Upper lobe of left lung (tissue), 6 donors: ENCODE data around the gene RBBP7. TPM values are rescaled to one million over a fixed set of nuclear protein-coding genes. Genes with fewer than 3 reads are reported as not detected.
"Not testable (repeated sequence)": the region's sequence is repeated elsewhere in the genome, so short reads cannot be mapped to it uniquely, and the experiment has no call there.

Experiments
- ATAC-seq, 2 donors: fragments of 200-7000 bp; cut with Tn5 transposase; one replicate each; pipeline ENCODE4 v1.9.1; 2022; ENCODE audit warnings: mild to moderate bottlenecking in 2 of 2, moderate library complexity in 2 of 2; ENCODE audit not compliant: low FRiP score in 2 of 2
- DNase-seq, 2 donors: peaks; one replicate each; pipeline ENCODE4 v3.0.0-alpha.2; 2019 to 2020
- H3K27ac ChIP-seq, 4 donors: fragments of 200-600 bp; sonication (generic); one replicate each; pipeline ENCODE4 v1.5.1; 2016 to 2019
- H3K27me3 ChIP-seq, 4 donors: fragments of 200-600 bp; sonication (generic); one replicate each; pipeline ENCODE4 v1.5.1; 2017 to 2019
- H3K36me3 ChIP-seq, 4 donors: fragments of 200-600 bp; sonication (generic); one replicate each; pipeline ENCODE4 v1.5.1; 2016 to 2019
- H3K4me1 ChIP-seq, 4 donors: fragments of 200-600 bp; sonication (generic); one replicate each; pipeline ENCODE4 v1.5.1; 2018 to 2019
- H3K4me3 ChIP-seq, 4 donors: fragments of 200-600 bp; sonication (generic); one replicate each; pipeline ENCODE4 v1.5.1; 2017 to 2019; ENCODE audit warnings: mild to moderate bottlenecking in 2 of 4, moderate library complexity in 1 of 4
- H3K9me3 ChIP-seq, 4 donors: fragments of 200-600 bp; sonication (generic); one replicate each; pipeline ENCODE4 v1.5.1; 2018 to 2019
- CTCF ChIP-seq, 6 experiments: fragments of 450-650 bp in 4 of 6; fragments of 200-600 bp in 2 of 6; sonication (generic) in 2 of 6; IDR thresholded peaks; one replicate each; pipeline ENCODE4 v1.5.1; 2016 to 2019; ENCODE audit warnings: antibody characterized with exemption in 6 of 6
- EP300 ChIP-seq, 4 donors: sonication (generic); formaldehyde crosslinking; IDR thresholded peaks; one replicate each; pipeline ENCODE4 v1.5.1; 2017; ENCODE audit warnings: antibody characterized with exemption in 4 of 4, control low read depth in 2 of 4
- POLR2A ChIP-seq, 4 donors: fragments of 450-650 bp; IDR thresholded peaks; one replicate each; pipeline ENCODE4 v1.5.1; 2016 to 2017; ENCODE audit warnings: antibody characterized with exemption in 4 of 4, mild to moderate bottlenecking in 2 of 4
- POLR2AphosphoS5 ChIP-seq, 2 donors: sonication (generic); formaldehyde crosslinking; IDR thresholded peaks; one replicate each; pipeline ENCODE4 v1.5.1; 2017; ENCODE audit warnings: antibody characterized with exemption in 2 of 2
- WGBS, 2 donors: methylation state at CpG; one replicate each; pipeline ENCODE4 v1.1.5; 2017 to 2018; 5-methylcytosine and 5-hydroxymethylcytosine counted together
- total RNA-seq, 6 donors: library from RNA; depleted of rRNA in 4 of 6; stranded (reverse); fragments of >200 nt in 4 of 6; gene quantifications; one replicate each; pipeline versions ENCODE4 v1.1.0 to v1.2.1, GENCODE V29; 2016 to 2021
- donor health status: DM: no; HTN: no; CAD: no; lungs with moderate emphysema.
- donor health status: DM: no; HTN: yes; CAD: no; lungs with severe emphysema.

Gene RBBP7
- total RNA-seq, 6 donors from 2014 or later, result 59.1 to 73.3 (median 63.7) TPM

GRCh38 chrX:16868920-16869319 lies 1.2 kb downstream of the RBBP7 start:
- Histone ChIP-seq H3K36me3 (no peaks in the 10 kb centered on the region), H3K27me3 (peaks cover 0 to 11% (median 0%) of the 10 kb centered on the region in 4 donors), H3K4me1 (peaks cover 8 to 40% (median 17%) of the 10 kb centered on the region in 4 donors), H3K27ac (peak overlapping the region in 3 of 4 donors; percentile 90 to 94 (median 91)), H3K4me3 (peak overlapping the region; percentile 57 to 84 (median 72)), H3K9me3 (no peaks in the 10 kb centered on the region)
- ATAC-seq (no peak), DNase-seq (no peak)
- WGBS, 2 donors, result 7 to 32% methylated on average over 7 of the region's 7 CpGs
- TF ChIP-seq POLR2A (IDR thresholded peaks at IDR 0.05) (no peak), EP300 (IDR thresholded peaks at IDR 0.05) (no peak), CTCF (IDR thresholded peaks at IDR 0.05) (no peak), POLR2AphosphoS5 (IDR thresholded peaks at IDR 0.05) (no peak)

- Histone ChIP-seq H3K4me3 (no peak overlapping the region), H3K36me3 (no peaks in the 10 kb centered on the region), H3K9me3 (no peaks in the 10 kb centered on the region), H3K27me3 (peaks cover 0 to 11% (median 0%) of the 10 kb centered on the region in 4 donors), H3K4me1 (peaks cover 8 to 40% (median 17%) of the 10 kb centered on the region in 4 donors), H3K27ac (no peak overlapping the region)
- DNase-seq (no peak), ATAC-seq (no peak)
- 91 to 92% methylated on average over 6 of the region's 6 CpGs for WGBS, 2 donors
- no peak for TF ChIP-seq POLR2A (IDR thresholded peaks at IDR 0.05)
- TF ChIP-seq CTCF (IDR thresholded peaks at IDR 0.05), result no peak
- no peak for TF ChIP-seq POLR2AphosphoS5 (IDR thresholded peaks at IDR 0.05)
- no peak for TF ChIP-seq EP300 (IDR thresholded peaks at IDR 0.05)
Measured at GRCh38 chrX:16867947-16868346, 2.2 kb downstream of the RBBP7 start.

GRCh38 chrX:16862829-16863228 lies 7.3 kb downstream of the RBBP7 start:
- DNase-seq, result no peak
- Histone ChIP-seq H3K4me3 (no peak overlapping the region), H3K9me3 (no peaks in the 10 kb centered on the region), H3K27ac (no peak overlapping the region), H3K4me1 (peaks cover under 1 to 7% (median 2%) of the 10 kb centered on the region in 4 donors), H3K27me3 (no peaks in the 10 kb centered on the region), H3K36me3 (peaks cover 0 to 19% (median 3%) of the 10 kb centered on the region in 4 donors)
- no peak for ATAC-seq
- TF ChIP-seq CTCF (IDR thresholded peaks at IDR 0.05), result no peak
- TF ChIP-seq POLR2AphosphoS5 (IDR thresholded peaks at IDR 0.05), result no peak
- TF ChIP-seq POLR2A (IDR thresholded peaks at IDR 0.05), result no peak
- no peak for TF ChIP-seq EP300 (IDR thresholded peaks at IDR 0.05)
- 90 to 93% methylated on average over 2 of the region's 2 CpGs for WGBS, 2 donors

- no peaks in the 10 kb centered on the region for H3K9me3 ChIP-seq
- DNase-seq (no peak), ATAC-seq (no peak)
- H3K27me3 ChIP-seq, result no peaks in the 10 kb centered on the region
- H3K36me3 ChIP-seq, result peaks cover 0 to 58% (median 8%) of the 10 kb centered on the region in 4 donors
- TF ChIP-seq EP300 (IDR thresholded peaks at IDR 0.05) (no peak), CTCF (IDR thresholded peaks at IDR 0.05) (no peak), POLR2AphosphoS5 (IDR thresholded peaks at IDR 0.05) (no peak), POLR2A (IDR thresholded peaks at IDR 0.05) (no peak)
- H3K27ac ChIP-seq, result no peak overlapping the region
- H3K4me1 ChIP-seq, result no peaks in the 10 kb centered on the region
- H3K4me3 ChIP-seq, result no peak overlapping the region
Measured at GRCh38 chrX:16856744-16857143, 13.4 kb downstream of the RBBP7 start.

- not testable (repeated sequence) for H3K4me1 ChIP-seq, H3K4me3 ChIP-seq, ATAC-seq, H3K27ac ChIP-seq, H3K9me3 ChIP-seq, H3K27me3 ChIP-seq, DNase-seq
- peaks cover 0 to 55% (median 6%) of the 10 kb centered on the region in 4 donors for H3K36me3 ChIP-seq
- WGBS, 2 donors, result 87 to 93% methylated on average over 2 of the region's 2 CpGs
Measured at GRCh38 chrX:16856076-16856404, 14.1 kb downstream of the RBBP7 start.
